Measurements from ENCODE around the gene ZNF266.

- no peak for TF ChIP-seq EZH2 (IDR thresholded peaks at IDR 0.05)
- no peak for TF ChIP-seq POLR2AphosphoS5 (IDR thresholded peaks at IDR 0.05; ENCODE audit: borderline replicate concordance, low read depth, low read length)
Measured at GRCh38 chr19:9431475-9431874, 3.9 kb downstream of the ZNF266 start.

All from SK-N-MC (cell line).